ENCODE measurements around the gene DAAM1. TPM values are rescaled to one million over a fixed set of nuclear protein-coding genes. Genes with fewer than 3 reads are reported as not detected.
A peak's percentile ranks its signal among the peaks of the same experiment; 100 is the strongest.

The DAAM1 gene
- polyA plus RNA-seq, 1 of the 3 experiments (the other 2 are of a cell fraction) = 5.1 TPM

GRCh38 chr14:59187118-59187517 is 1.3 kb upstream of the DAAM1 start:
- Histone ChIP-seq H3K9me3 (no peaks in the 10 kb centered on the region), H2AFZ (ENCODE audit: low read depth) (peak overlapping the region; percentile 96), H3K4me2 (peak overlapping the region; percentile 82; the same call in 1 of the 2 replicates), H3K4me3 (ENCODE audit: low read depth in 2 of 2, low read length in 1 of 2) (peak overlapping the region; percentile 95 to 99; a peak in 2 of 4 replicates), H3K27me3 (ENCODE audit: insufficient read depth) (no peaks in the 10 kb centered on the region), H3F3A (replicated peaks; ENCODE audit: insufficient read depth) (peaks cover 4% of the 10 kb centered on the region), H3K36me3 (replicated peaks in 1 of 2; ENCODE audit: control insufficient read depth in 1 of 2, insufficient read depth in 2 of 2, low read length in 1 of 2) (no peaks in the 10 kb centered on the region), H3K9ac (no peak overlapping the region), H3K27ac (ENCODE audit: low read depth in 2 of 2, low read length in 1 of 2) (peak overlapping the region in 1 of 2 experiments; percentile 86; a peak in 1 of 4 replicates), H3K9me2 (no peaks in the 10 kb centered on the region), H3K4me1 (ENCODE audit: control insufficient read depth in 1 of 2, insufficient read depth in 2 of 2, low read depth in 1 of 2, low read length in 1 of 2) (peaks cover 0 to 13% of the 10 kb centered on the region in 2 experiments; a peak in 2 of 4 replicates), H3K79me2 (ENCODE audit: insufficient read depth) (peaks cover 25% of the 10 kb centered on the region), H4K20me1 (ENCODE audit: insufficient read depth) (no peaks in the 10 kb centered on the region)
- POLR2A ChIA-PET = no interaction called here
- WGBS (ENCODE audit: low lambda C conversion rate) = 61% methylated on average over 4 of the region's 4 CpGs
- no peak for TF ChIP-seq YY1 (IDR thresholded peaks at IDR 0.05; ENCODE audit: low read depth)
- TF ChIP-seq RFX5 (IDR thresholded peaks at IDR 0.05; ENCODE audit: low read length) = no peak
- no peak for TF ChIP-seq FOXM1 (IDR thresholded peaks at IDR 0.05; ENCODE audit: low read depth)
- no peak for TF ChIP-seq NRF1 (IDR thresholded peaks at IDR 0.05; ENCODE audit: low read depth, low read length)
- TF ChIP-seq, protein P1, sequence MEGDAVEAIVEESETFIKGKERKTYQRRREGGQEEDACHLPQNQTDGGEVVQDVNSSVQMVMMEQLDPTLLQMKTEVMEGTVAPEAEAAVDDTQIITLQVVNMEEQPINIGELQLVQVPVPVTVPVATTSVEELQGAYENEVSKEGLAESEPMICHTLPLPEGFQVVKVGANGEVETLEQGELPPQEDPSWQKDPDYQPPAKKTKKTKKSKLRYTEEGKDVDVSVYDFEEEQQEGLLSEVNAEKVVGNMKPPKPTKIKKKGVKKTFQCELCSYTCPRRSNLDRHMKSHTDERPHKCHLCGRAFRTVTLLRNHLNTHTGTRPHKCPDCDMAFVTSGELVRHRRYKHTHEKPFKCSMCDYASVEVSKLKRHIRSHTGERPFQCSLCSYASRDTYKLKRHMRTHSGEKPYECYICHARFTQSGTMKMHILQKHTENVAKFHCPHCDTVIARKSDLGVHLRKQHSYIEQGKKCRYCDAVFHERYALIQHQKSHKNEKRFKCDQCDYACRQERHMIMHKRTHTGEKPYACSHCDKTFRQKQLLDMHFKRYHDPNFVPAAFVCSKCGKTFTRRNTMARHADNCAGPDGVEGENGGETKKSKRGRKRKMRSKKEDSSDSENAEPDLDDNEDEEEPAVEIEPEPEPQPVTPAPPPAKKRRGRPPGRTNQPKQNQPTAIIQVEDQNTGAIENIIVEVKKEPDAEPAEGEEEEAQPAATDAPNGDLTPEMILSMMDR (IDR thresholded peaks at IDR 0.05) = no peak
- TF ChIP-seq, protein P2, sequence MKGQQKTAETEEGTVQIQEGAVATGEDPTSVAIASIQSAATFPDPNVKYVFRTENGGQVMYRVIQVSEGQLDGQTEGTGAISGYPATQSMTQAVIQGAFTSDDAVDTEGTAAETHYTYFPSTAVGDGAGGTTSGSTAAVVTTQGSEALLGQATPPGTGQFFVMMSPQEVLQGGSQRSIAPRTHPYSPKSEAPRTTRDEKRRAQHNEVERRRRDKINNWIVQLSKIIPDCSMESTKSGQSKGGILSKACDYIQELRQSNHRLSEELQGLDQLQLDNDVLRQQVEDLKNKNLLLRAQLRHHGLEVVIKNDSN (IDR thresholded peaks at IDR 0.05; ENCODE audit: borderline replicate concordance, low read depth) = no peak
- TF ChIP-seq, protein P3, sequence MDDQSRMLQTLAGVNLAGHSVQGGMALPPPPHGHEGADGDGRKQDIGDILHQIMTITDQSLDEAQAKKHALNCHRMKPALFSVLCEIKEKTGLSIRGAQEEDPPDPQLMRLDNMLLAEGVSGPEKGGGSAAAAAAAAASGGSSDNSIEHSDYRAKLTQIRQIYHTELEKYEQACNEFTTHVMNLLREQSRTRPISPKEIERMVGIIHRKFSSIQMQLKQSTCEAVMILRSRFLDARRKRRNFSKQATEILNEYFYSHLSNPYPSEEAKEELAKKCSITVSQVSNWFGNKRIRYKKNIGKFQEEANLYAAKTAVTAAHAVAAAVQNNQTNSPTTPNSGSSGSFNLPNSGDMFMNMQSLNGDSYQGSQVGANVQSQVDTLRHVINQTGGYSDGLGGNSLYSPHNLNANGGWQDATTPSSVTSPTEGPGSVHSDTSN (IDR thresholded peaks at IDR 0.05) = no peak
- TF ChIP-seq FOSL2 (IDR thresholded peaks at IDR 0.05; ENCODE audit: borderline replicate concordance, low read depth) = no peak
- TF ChIP-seq GATA2 (CRISPR knock-in tag; IDR thresholded peaks at IDR 0.05) = no peak
- DNase-seq = no peak
- CTCF ChIA-PET = interaction anchor here (0.9 to 1.4 kb wide), 4 partner anchors 16 to 475 kb away, joined by 3 to 4 read pairs (median 3); no protein-coding TSS in a partner anchor

DNA sequence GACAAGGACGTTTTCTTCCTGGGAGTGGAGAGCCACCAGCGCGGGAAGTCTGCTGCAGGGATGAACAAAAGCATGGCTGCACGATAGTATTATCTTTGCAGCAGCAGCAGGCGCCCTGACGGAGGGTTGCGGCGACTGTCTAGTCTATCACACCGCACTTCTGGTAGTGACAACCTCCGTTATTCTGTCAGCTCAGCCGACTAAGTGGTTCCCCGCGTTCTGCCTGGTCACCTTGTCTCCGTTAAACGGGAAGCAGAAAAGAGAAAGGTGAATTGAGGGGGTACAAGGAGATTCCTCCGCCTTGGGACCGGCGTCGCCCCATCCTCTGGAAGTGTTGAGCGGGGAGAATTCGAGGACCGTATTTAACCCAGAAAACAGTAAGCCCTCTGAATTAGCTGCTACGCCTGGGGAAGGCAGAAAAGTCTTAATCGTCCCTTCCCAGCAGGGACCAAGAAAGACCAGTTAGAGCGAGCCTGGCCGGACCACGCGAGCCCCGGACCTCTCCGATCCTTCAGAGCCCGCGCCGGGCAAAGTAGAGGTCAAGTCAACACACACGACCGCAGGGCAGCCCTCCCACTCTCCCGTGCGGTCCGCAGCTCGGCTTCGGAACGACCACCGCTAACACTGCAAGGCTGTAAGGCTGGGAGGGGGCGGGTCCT is 536 bp upstream of the DAAM1 start:
- Histone ChIP-seq H3K9ac (peak overlapping the region; percentile 72), H3K4me2 (peak overlapping the region; percentile 82), H3K79me2 (ENCODE audit: insufficient read depth) (peaks cover 33% of the 10 kb centered on the region), H3K27ac (ENCODE audit: low read depth in 2 of 2, low read length in 1 of 2) (peak overlapping the region; percentile 70 to 86), H3K36me3 (replicated peaks in 1 of 2; ENCODE audit: control insufficient read depth in 1 of 2, insufficient read depth in 2 of 2, low read length in 1 of 2) (no peaks in the 10 kb centered on the region), H4K20me1 (ENCODE audit: insufficient read depth) (no peaks in the 10 kb centered on the region), H3K4me1 (ENCODE audit: control insufficient read depth in 1 of 2, insufficient read depth in 2 of 2, low read depth in 1 of 2, low read length in 1 of 2) (peaks cover 0 to 13% of the 10 kb centered on the region in 2 experiments; a peak in 2 of 4 replicates), H3K9me2 (no peaks in the 10 kb centered on the region), H2AFZ (ENCODE audit: low read depth) (peak overlapping the region; percentile 96), H3K9me3 (no peaks in the 10 kb centered on the region), H3F3A (replicated peaks; ENCODE audit: insufficient read depth) (peaks cover 4% of the 10 kb centered on the region), H3K4me3 (ENCODE audit: low read depth in 2 of 2, low read length in 1 of 2) (peak overlapping the region; percentile 95 to 99), H3K27me3 (ENCODE audit: insufficient read depth) (no peaks in the 10 kb centered on the region)
- ChIA-PET POLR2A (interaction anchor here (0.6 to 2.2 kb wide), 5 partner anchors 15 to 296 kb away, joined by 3 to 8 read pairs (median 3); partner anchors contain the start of genes JKAMP and L3HYPDH), CTCF (interaction anchor here (0.9 to 1.6 kb wide), 5 partner anchors 16 to 475 kb away, joined by 3 to 5 read pairs (median 4); no protein-coding TSS in a partner anchor)
- TF ChIP-seq POLR2AphosphoS5 (IDR thresholded peaks at IDR 0.05; ENCODE audit: low read depth, low read length) = peak; percentile 74
- no peak for TF ChIP-seq FOXM1 (IDR thresholded peaks at IDR 0.05; ENCODE audit: low read depth)
- TF ChIP-seq, protein P4, sequence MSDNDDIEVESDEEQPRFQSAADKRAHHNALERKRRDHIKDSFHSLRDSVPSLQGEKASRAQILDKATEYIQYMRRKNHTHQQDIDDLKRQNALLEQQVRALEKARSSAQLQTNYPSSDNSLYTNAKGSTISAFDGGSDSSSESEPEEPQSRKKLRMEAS (IDR thresholded peaks at IDR 0.05; ENCODE audit: low read depth) = peak; percentile 15; the same call in 1 of the 2 replicates
- peak; percentile 68; the same call in 1 of the 2 replicates for TF ChIP-seq MXI1 (IDR thresholded peaks at IDR 0.05; ENCODE audit: low read depth, low read length)
- peak; percentile 23; the same call in 1 of the 2 replicates for TF ChIP-seq TAF1 (IDR thresholded peaks at IDR 0.05; ENCODE audit: borderline replicate concordance, low read depth, low read length)
- TF ChIP-seq RXRA (IDR thresholded peaks at IDR 0.05; ENCODE audit: borderline replicate concordance, low read depth) = no peak
- DNase-seq = peak; percentile 43
- 2% methylated on average over 32 of the region's 43 CpGs for WGBS (ENCODE audit: low lambda C conversion rate)
